Heart left ventricle (tissue), 16 donors: ENCODE measurements around the gene TPP2. TPM values are rescaled to one million over a fixed set of nuclear protein-coding genes. Genes with fewer than 3 reads are reported as not detected.

Experiments
- ATAC-seq, 4 donors: fragments of 200-7000 bp; cut with Tn5 transposase; one replicate each; pipeline ENCODE4 v1.9.1; 2020 to 2022; ENCODE audit warnings: moderate library complexity in 4 of 4, mild to moderate bottlenecking in 3 of 4, moderate number of reproducible peaks in 1 of 4
- DNase-seq, 5 donors: peaks; one replicate each; pipeline ENCODE4 v3.0.0-alpha.2; 2020
- H3K27ac ChIP-seq, 12 donors: fragments of 200-600 bp; sonication (generic) in 4 of 12; one replicate each; pipeline versions ENCODE4 v1.5.0 to v1.8.0; 2016 to 2022; ENCODE audit warnings: mild to moderate bottlenecking in 2 of 12
- H3K27me3 ChIP-seq, 9 donors: fragments of 200-600 bp; sonication (generic) in 2 of 9; one replicate each; pipeline versions ENCODE4 v1.5.1 to v1.8.0; 2016 to 2022; ENCODE audit warnings: mild to moderate bottlenecking in 3 of 9
- H3K36me3 ChIP-seq, 9 donors: fragments of 200-600 bp; sonication (generic) in 2 of 9; one replicate each; pipeline versions ENCODE4 v1.5.0 to v1.8.0; 2018 to 2022; ENCODE audit warnings: mild to moderate bottlenecking in 2 of 9
- H3K4me1 ChIP-seq, 12 donors: fragments of 200-600 bp; sonication (generic) in 4 of 12; one replicate each; pipeline versions ENCODE4 v1.5.0 to v1.8.0; 2016 to 2022; ENCODE audit warnings: mild to moderate bottlenecking in 3 of 12
- H3K4me3 ChIP-seq, 12 donors: fragments of 200-600 bp; sonication (generic) in 4 of 12; one replicate each; pipeline versions ENCODE4 v1.5.0 to v1.8.0; 2017 to 2022; ENCODE audit warnings: mild to moderate bottlenecking in 9 of 12, moderate library complexity in 4 of 12
- H3K9me3 ChIP-seq, 12 donors: fragments of 200-600 bp; sonication (generic) in 4 of 12; one replicate each; pipeline versions ENCODE4 v1.5.0 to v1.8.0; 2016 to 2022; ENCODE audit warnings: mild to moderate bottlenecking in 1 of 12
- POLR2A ChIP-seq, 2 donors: fragments of 450-650 bp; IDR thresholded peaks; one replicate each; pipeline ENCODE4 v1.6.1; 2017; ENCODE audit warnings: antibody characterized with exemption in 2 of 2, mild to moderate bottlenecking in 2 of 2, moderate library complexity in 2 of 2
- WGBS, 4 donors: extraction: QIAGEN DNeasy Blood & Tissue Kit in 2 of 4; methylation state at CpG; one replicate each; pipeline versions ENCODE4 v1.1.5 to v1.1.7; 2013 to 2018; 5-methylcytosine and 5-hydroxymethylcytosine counted together
- intact Hi-C, 10 donors: fragments of 100-400 bp; cut with DNase I; formaldehyde crosslinking; loops; one replicate each; pipeline versions ENCODE4 v1.11.1 to v1.14.2; 2022
- polyA plus RNA-seq, 2 donors: library from polyadenylated mRNA; stranded (reverse); fragments of 200-250 nt; gene quantifications; one replicate each; pipeline ENCODE4 v1.2.3, GENCODE V29; 2013
- total RNA-seq, 9 donors: library from RNA; depleted of rRNA in 2 of 9; stranded (reverse); fragments of >200 nt in 2 of 9; fragmentation: NEBNext Ultra II Directional in 3 of 9; extraction: Animal tissue kit (Norgen Biotek cat#: 25700) in 3 of 9; gene quantifications; one replicate each; pipeline versions ENCODE4 v1.1.0 to v1.2.4, GENCODE V29; 2016 to 2023
- TF ChIP-seq, protein P1 (sequence below), 12 donors: fragments of 200-600 bp; sonication (generic) in 4 of 12; IDR thresholded peaks; one replicate each; pipeline versions ENCODE4 v1.5.0 to v1.8.0; 2018 to 2022; ENCODE audit warnings: antibody characterized with exemption in 12 of 12, mild to moderate bottlenecking in 5 of 12
- donor health status: ischemic (EF 13 %, LVEDD 7.1; RV severe dilation, severe dysfunction).
- donor health status: healthy with polysubstance abuse.
- donor health status: DM: no; HTN: yes; CAD: no.
- donor health status: DM: no; HTN: no; CAD: no.
- donor health status: ischemic (EF 25% LVEDD 6.9; RV normal size, moderate dysfunction).
- donor health status: ischemic (EF 25% LVEDD 5.7; RV mildly dilated, moderate dysfunction).
- donor health status: healthy.
- donor health status: DM: yes; HTN: yes; CAD: no.
- donor health status: ischemic (EF 35%, LVEDD 5.7; RV mildly dilated, moderate dysfunction).
- donor health status: nonischemic (EF 11% LVEDD 7.7; RV severe dilation, severe dysfunction).
- donor health status: DM: yes; HTN: yes; CAD: no.
- donor health status: PGD.
- donor health status: ischemic (EF 29% LVEDD 5.4; RV normal size, mild dysfunction).
- donor health status: nonischemic (EF 23%, LVEDD 6.1; RV moderate dilation, normal function).

Gene TPP2
- total and polyA plus RNA-seq, 11 donors, result 13.0 to 37.9 (median 32.4) TPM

DNA sequence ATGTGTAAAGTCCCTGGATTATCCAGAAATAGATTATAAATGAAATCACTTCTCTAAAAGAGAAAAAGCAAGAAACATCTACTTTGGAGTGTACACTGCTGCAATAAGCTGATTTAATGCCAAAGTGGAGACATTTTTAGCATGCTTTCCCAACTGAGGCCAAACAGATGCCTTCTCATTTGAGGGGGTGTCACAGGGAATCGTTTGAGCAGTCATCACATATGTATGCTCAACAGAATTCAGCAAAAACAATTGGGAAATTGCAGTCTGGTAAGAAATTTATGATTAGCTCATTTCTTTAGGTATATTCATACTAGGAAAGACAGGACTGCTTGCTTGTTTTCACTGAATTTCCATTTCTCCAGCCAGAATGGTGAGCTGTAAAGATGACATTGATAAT is 27.3 kb upstream of the TPP2 start:
- DNase-seq (no peak), ATAC-seq (no peak)
- WGBS, 4 donors, result 23 to 45% (median 31%) methylated on average over 1 of the region's 1 CpG
- intact Hi-C loops, result no loop called here
- Histone ChIP-seq H3K4me3 (no peak overlapping the region), H3K36me3 (no peaks in the 10 kb centered on the region), H3K27me3 (peaks cover 0 to 17% (median 0%) of the 10 kb centered on the region in 9 donors), H3K4me1 (no peaks in the 10 kb centered on the region), H3K27ac (no peak overlapping the region), H3K9me3 (no peaks in the 10 kb centered on the region)
- TF ChIP-seq, protein P1, sequence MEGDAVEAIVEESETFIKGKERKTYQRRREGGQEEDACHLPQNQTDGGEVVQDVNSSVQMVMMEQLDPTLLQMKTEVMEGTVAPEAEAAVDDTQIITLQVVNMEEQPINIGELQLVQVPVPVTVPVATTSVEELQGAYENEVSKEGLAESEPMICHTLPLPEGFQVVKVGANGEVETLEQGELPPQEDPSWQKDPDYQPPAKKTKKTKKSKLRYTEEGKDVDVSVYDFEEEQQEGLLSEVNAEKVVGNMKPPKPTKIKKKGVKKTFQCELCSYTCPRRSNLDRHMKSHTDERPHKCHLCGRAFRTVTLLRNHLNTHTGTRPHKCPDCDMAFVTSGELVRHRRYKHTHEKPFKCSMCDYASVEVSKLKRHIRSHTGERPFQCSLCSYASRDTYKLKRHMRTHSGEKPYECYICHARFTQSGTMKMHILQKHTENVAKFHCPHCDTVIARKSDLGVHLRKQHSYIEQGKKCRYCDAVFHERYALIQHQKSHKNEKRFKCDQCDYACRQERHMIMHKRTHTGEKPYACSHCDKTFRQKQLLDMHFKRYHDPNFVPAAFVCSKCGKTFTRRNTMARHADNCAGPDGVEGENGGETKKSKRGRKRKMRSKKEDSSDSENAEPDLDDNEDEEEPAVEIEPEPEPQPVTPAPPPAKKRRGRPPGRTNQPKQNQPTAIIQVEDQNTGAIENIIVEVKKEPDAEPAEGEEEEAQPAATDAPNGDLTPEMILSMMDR (IDR thresholded peaks at IDR 0.05), result no peak
- TF ChIP-seq POLR2A (IDR thresholded peaks at IDR 0.05), result no peak

DNA sequence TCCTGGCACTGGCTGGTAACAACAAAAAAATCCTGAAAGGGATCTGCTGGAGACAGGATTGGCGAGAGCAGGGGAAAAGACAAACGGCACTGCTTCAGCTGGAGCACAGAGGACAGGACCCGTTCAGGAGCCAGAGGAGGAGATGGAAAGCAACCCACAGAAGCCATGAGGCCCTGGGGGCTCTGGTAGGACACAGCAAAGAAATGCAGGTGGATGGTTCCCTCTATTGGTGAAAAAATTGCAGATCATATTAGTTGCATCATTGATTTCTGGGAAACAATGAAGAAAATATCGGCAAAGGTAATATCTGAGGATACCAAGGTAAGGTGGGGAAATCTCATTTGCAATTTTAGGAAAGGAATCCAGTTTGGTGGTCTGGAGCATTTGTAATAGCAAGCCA is 25.7 kb upstream of the TPP2 start:
- Histone ChIP-seq H3K36me3 (no peaks in the 10 kb centered on the region), H3K27me3 (peaks cover 0 to 10% (median 0%) of the 10 kb centered on the region in 9 donors), H3K27ac (no peak overlapping the region), H3K4me3 (no peak overlapping the region), H3K4me1 (no peaks in the 10 kb centered on the region), H3K9me3 (no peaks in the 10 kb centered on the region)
- intact Hi-C loops, result no loop called here
- WGBS, 4 donors, result 55 to 59% (median 57%) methylated on average over 4 of the region's 4 CpGs
- DNase-seq, result no peak
- no peak for ATAC-seq
- TF ChIP-seq, protein P1 (IDR thresholded peaks at IDR 0.05), result no peak
- TF ChIP-seq POLR2A (IDR thresholded peaks at IDR 0.05), result no peak

DNA sequence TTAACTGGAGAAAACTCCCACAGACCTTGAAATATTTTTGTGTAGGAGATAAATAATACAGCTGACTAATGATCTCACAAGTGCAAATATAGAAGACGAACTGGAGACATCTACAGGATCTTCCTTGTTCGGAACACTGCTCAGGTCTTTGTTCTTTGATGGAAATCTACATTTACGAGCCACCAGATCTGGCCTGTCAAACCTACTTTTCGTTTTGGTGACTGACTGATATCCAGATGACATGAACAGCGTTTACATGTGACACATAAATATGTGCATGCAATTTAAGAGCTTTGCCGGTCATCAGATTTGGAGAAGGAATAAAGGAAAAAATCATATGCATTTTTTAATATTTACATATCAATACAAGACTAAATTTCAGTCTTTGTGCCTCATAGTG is 24.5 kb upstream of the TPP2 start:
- Histone ChIP-seq H3K36me3 (no peaks in the 10 kb centered on the region), H3K4me1 (no peaks in the 10 kb centered on the region), H3K27me3 (peaks cover 0 to 10% (median 0%) of the 10 kb centered on the region in 9 donors), H3K9me3 (no peaks in the 10 kb centered on the region), H3K4me3 (no peak overlapping the region), H3K27ac (no peak overlapping the region)
- intact Hi-C loops, result no loop called here
- 52 to 69% (median 66%) methylated on average over 6 of the region's 6 CpGs for WGBS, 4 donors
- TF ChIP-seq, protein P1 (IDR thresholded peaks at IDR 0.05), result no peak
- TF ChIP-seq POLR2A (IDR thresholded peaks at IDR 0.05), result no peak
- ATAC-seq, result no peak
- no peak for DNase-seq

DNA sequence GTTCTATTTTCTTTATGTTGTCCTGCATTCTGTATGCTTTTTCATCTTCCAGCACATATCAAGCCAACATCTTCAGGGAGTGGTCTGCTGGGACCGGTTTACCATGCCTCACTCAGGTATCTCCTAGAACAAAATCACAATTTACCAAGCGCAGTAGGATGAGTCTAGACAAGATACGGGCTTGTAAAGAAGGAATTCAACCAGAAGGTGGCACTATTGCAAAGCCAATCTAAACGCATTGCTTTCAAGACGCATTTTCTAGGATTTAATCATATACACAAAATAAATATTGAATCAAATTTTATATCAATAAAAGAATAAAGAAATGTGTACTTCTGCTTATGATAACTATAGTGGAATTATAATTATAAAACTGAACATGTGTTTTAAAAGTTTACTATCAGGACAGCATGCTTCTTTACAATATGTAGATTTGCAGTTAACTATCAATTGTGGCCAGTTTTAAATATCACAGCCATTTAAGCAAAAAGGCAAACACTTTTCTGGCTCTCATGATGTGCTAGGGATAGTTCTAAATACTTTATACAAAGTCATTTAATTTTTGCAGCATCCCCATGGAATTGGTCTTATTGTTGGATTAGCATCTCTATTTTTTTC is 16.1 kb upstream of the TPP2 start:
- no peak for DNase-seq
- 1 to 2% (median 1%) methylated on average over 5 of the region's 5 CpGs for WGBS, 4 donors
- TF ChIP-seq POLR2A (IDR thresholded peaks at IDR 0.05), result no peak
- TF ChIP-seq, protein P1 (IDR thresholded peaks at IDR 0.05), result peak; percentile 58 to 85 (median 76)
- peak in 3 of 4 donors; percentile 48 to 67 (median 66) for ATAC-seq
- Histone ChIP-seq H3K36me3 (no peaks in the 10 kb centered on the region), H3K4me1 (no peaks in the 10 kb centered on the region), H3K27me3 (peaks cover 0 to 10% (median 0%) of the 10 kb centered on the region in 9 donors), H3K9me3 (no peaks in the 10 kb centered on the region), H3K4me3 (no peak overlapping the region), H3K27ac (no peak overlapping the region)
- intact Hi-C loops, result loop anchor here in 8 of 10 donors (1.0 to 10.0 kb wide), 7 partner anchors 142 to 267 kb away; partner anchors contain the start of genes ERCC5 (in 6 of the 8) and TEX30 (in 1 of the 8)
